Measurements from ENCODE around the gene HNRNPUL2. TPM values are rescaled to one million over a fixed set of nuclear protein-coding genes. Genes with fewer than 3 reads are reported as not detected.

HNRNPUL2 gene
- total RNA-seq, 2 experiments from 2014 or later, result 8.3 to 59.2 TPM

- Histone ChIP-seq H3K4me2 (ENCODE audit: low read length) (peak within 1 kb of the TSS; percentile 80), H3K4me1 (ENCODE audit: insufficient read depth, low read length, poor library complexity, severe bottlenecking) (peaks cover 28% of the 10 kb centered on the region), H3K79me2 (ENCODE audit: insufficient read depth, low read depth, low read length) (peaks cover 87% of the 10 kb centered on the region), H3K9me2 (ENCODE audit: insufficient read depth, low read length) (no peaks in the 10 kb centered on the region), H3K27ac (ENCODE audit: low read depth, low read length, poor library complexity, severe bottlenecking) (peak within 1 kb of the TSS; percentile 93), H3K4me3 (ENCODE audit: low read depth, low read length, poor library complexity, severe bottlenecking) (peak within 1 kb of the TSS; percentile 97), H4K20me1 (ENCODE audit: insufficient read depth, low read length) (peaks cover 29% of the 10 kb centered on the region), H3K36me3 (ENCODE audit: insufficient read depth, low read length) (peaks cover 48% of the 10 kb centered on the region), H2AFZ (ENCODE audit: low read length) (peak within 1 kb of the TSS; percentile 70; the same call in 1 of the 2 replicates), H3K9me3 (ENCODE audit: low read length) (no peaks in the 10 kb centered on the region)
- peak; percentile 90 for DNase-seq (ENCODE audit: low spot score)
- TSS peak; percentile 84 for BruUV-seq (replicated peaks)
- CTCF ChIA-PET (ENCODE audit: unreplicated experiment), result interaction anchor here (1.2 kb wide), 2 partner anchors 11 to 133 kb away, joined by 3 read pairs; no protein-coding TSS in a partner anchor
- intact Hi-C loops (cut with micrococcal nuclease; ENCODE audit: unreplicated experiment), result loop anchor here (2.0 to 10.0 kb wide), 4 partner anchors 56 to 134 kb away; partner anchors contain the start of genes LBHD1, TUT1 and UQCC3
- TF ChIP-seq CTCF (conservative IDR thresholded peaks at IDR 0.05; ENCODE audit: low read length), result no peak; the same call in 1 of the 2 replicates
- TF ChIP-seq EZH2phosphoT487 (IDR thresholded peaks at IDR 0.05; ENCODE audit: borderline replicate concordance, low read depth, low read length), result no peak
- POLR2A ChIA-PET, result interaction anchor here (0.7 to 1.9 kb wide), 12 partner anchors 10 to 153 kb away, joined by 3 to 15 read pairs (median 6); partner anchors contain the start of genes B3GAT3, C11orf98, CSKMT and GNG3
These were observed 1.1 kb upstream of the HNRNPUL2 start, which contains the start of gene TTC9C for GRCh38 chr11:62728171-62728988. TTC9C (plus strand) TSS chr11:62728486; CDS start chr11:62728849, 363 bp downstream.

GRCh38 chr11:62727872-62728170 lies 564 bp upstream of the HNRNPUL2 start:
- Histone ChIP-seq H3K4me1 (ENCODE audit: insufficient read depth, low read length, poor library complexity, severe bottlenecking) (peaks cover 28% of the 10 kb centered on the region), H3K27ac (ENCODE audit: low read depth, low read length, poor library complexity, severe bottlenecking) (peak overlapping the region; percentile 93), H3K79me2 (ENCODE audit: insufficient read depth, low read depth, low read length) (peaks cover 88% of the 10 kb centered on the region), H2AFZ (ENCODE audit: low read length) (peak overlapping the region; percentile 70; the same call in 1 of the 2 replicates), H3K9me2 (ENCODE audit: insufficient read depth, low read length) (no peaks in the 10 kb centered on the region), H3K9me3 (ENCODE audit: low read length) (no peaks in the 10 kb centered on the region), H4K20me1 (ENCODE audit: insufficient read depth, low read length) (peaks cover 31% of the 10 kb centered on the region), H3K36me3 (ENCODE audit: insufficient read depth, low read length) (peaks cover 48% of the 10 kb centered on the region), H3K4me3 (ENCODE audit: low read depth, low read length, poor library complexity, severe bottlenecking) (peak overlapping the region; percentile 97), H3K4me2 (ENCODE audit: low read length) (peak overlapping the region; percentile 80)
- TF ChIP-seq EZH2phosphoT487 (IDR thresholded peaks at IDR 0.05; ENCODE audit: borderline replicate concordance, low read depth, low read length) (no peak), CTCF (conservative IDR thresholded peaks at IDR 0.05; ENCODE audit: low read length) (no peak)
- DNase-seq (ENCODE audit: low spot score), result peak; percentile 99
- intact Hi-C loops (cut with micrococcal nuclease; ENCODE audit: unreplicated experiment), result loop anchor here (1.0 to 10.0 kb wide), 8 partner anchors 21 to 135 kb away; partner anchors contain the start of genes BSCL2, GNG3, LBHD1 and TAF6L
- no TSS peak for BruUV-seq (replicated peaks)
- ChIA-PET POLR2A (interaction anchor here (0.6 to 1.9 kb wide), 23 partner anchors 10 to 155 kb away, joined by 3 to 15 read pairs (median 5); partner anchors contain the start of genes B3GAT3, C11orf98, CSKMT and EEF1G), CTCF (ENCODE audit: unreplicated experiment) (interaction anchor here (1.2 kb wide), 1 partner anchor 11 kb away, joined by 3 read pairs; no protein-coding TSS in a partner anchor)
